ENCODE data around the gene ADAMTS8.

ADAMTS8 gene

GRCh38 chr11:130421199-130421585 lies 7.2 kb downstream of the ADAMTS8 start:
- Histone ChIP-seq H3K27ac (ENCODE audit: low read length) (no peak overlapping the region), H4K20me1 (ENCODE audit: insufficient read depth, low read length) (no peaks in the 10 kb centered on the region), H2AFZ (ENCODE audit: low read depth, low read length) (peak overlapping the region; percentile 67; the same call in 1 of the 2 replicates), H3K4me1 (ENCODE audit: low read length) (peaks cover 13% of the 10 kb centered on the region), H3K9ac (ENCODE audit: low read length) (no peak overlapping the region), H3K79me2 (ENCODE audit: low read length) (no peaks in the 10 kb centered on the region), H3K4me3 (ENCODE audit: low read length) (peak overlapping the region; percentile 26; the same call in 1 of the 2 replicates), H3K9me3 (ENCODE audit: insufficient read depth, low read length) (no peaks in the 10 kb centered on the region), H3K4me2 (ENCODE audit: low read length) (peak overlapping the region; percentile 52), H3K36me3 (replicated peaks; ENCODE audit: low read depth, low read length) (no peaks in the 10 kb centered on the region), H3K27me3 (ENCODE audit: low read depth, low read length) (peaks cover 37% of the 10 kb centered on the region)
- no peak for TF ChIP-seq CTCF (IDR thresholded peaks at IDR 0.05; ENCODE audit: low read depth, low read length)
- TF ChIP-seq EZH2phosphoT487 (IDR thresholded peaks at IDR 0.05; ENCODE audit: low read depth), result no peak

GRCh38 chr11:130420478-130421198 lies 7.8 kb downstream of the ADAMTS8 start:
- Histone ChIP-seq H3K4me1 (ENCODE audit: low read length) (peaks cover 9% of the 10 kb centered on the region), H3K27me3 (ENCODE audit: low read depth, low read length) (peaks cover 31% of the 10 kb centered on the region), H3K4me2 (ENCODE audit: low read length) (peak overlapping the region; percentile 52), H3K9me3 (ENCODE audit: insufficient read depth, low read length) (no peaks in the 10 kb centered on the region), H4K20me1 (ENCODE audit: insufficient read depth, low read length) (no peaks in the 10 kb centered on the region), H3K27ac (ENCODE audit: low read length) (no peak overlapping the region), H3K79me2 (ENCODE audit: low read length) (no peaks in the 10 kb centered on the region), H3K9ac (ENCODE audit: low read length) (no peak overlapping the region), H2AFZ (ENCODE audit: low read depth, low read length) (peak overlapping the region; percentile 67; the same call in 1 of the 2 replicates), H3K36me3 (replicated peaks; ENCODE audit: low read depth, low read length) (no peaks in the 10 kb centered on the region), H3K4me3 (ENCODE audit: low read length) (peak overlapping the region; percentile 26; the same call in 1 of the 2 replicates)
- TF ChIP-seq EZH2phosphoT487 (IDR thresholded peaks at IDR 0.05; ENCODE audit: low read depth), result no peak
- TF ChIP-seq CTCF (IDR thresholded peaks at IDR 0.05; ENCODE audit: low read depth, low read length), result no peak

- Histone ChIP-seq H2AFZ (ENCODE audit: low read depth, low read length) (no peak overlapping the region), H3K4me3 (ENCODE audit: low read length) (no peak overlapping the region), H3K27me3 (ENCODE audit: low read depth, low read length) (peaks cover 31% of the 10 kb centered on the region), H3K4me1 (ENCODE audit: low read length) (peaks cover 16% of the 10 kb centered on the region), H3K4me2 (ENCODE audit: low read length) (no peak overlapping the region), H3K36me3 (replicated peaks; ENCODE audit: low read depth, low read length) (no peaks in the 10 kb centered on the region), H3K9ac (ENCODE audit: low read length) (no peak overlapping the region), H3K27ac (ENCODE audit: low read length) (no peak overlapping the region), H3K79me2 (ENCODE audit: low read length) (no peaks in the 10 kb centered on the region), H4K20me1 (ENCODE audit: insufficient read depth, low read length) (no peaks in the 10 kb centered on the region), H3K9me3 (ENCODE audit: insufficient read depth, low read length) (no peaks in the 10 kb centered on the region)
- no peak for TF ChIP-seq CTCF (IDR thresholded peaks at IDR 0.05; ENCODE audit: low read depth, low read length)
- TF ChIP-seq EZH2phosphoT487 (IDR thresholded peaks at IDR 0.05; ENCODE audit: low read depth), result no peak
These were observed 9.7 kb downstream of the ADAMTS8 start for GRCh38 chr11:130418756-130419155.

DNA sequence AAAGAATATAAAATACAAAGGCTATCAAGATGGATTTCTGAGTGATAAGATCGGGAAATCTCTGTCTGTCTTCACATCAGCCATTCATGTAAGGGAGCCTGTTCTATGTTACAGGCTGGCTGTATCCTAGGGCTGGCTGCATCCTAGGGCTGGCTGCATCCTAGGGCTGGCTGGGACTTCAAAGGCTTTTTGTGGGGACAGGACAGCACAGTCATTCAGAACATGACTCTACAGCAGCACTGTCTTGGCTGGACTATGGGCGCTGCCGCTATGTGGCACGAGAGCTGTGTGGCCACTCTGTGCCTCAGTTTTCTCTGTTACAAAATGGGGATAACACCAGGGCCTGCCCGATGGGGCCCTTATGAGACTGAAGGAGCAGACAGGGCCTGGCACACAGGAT lies 10.2 kb downstream of the ADAMTS8 start:
- H3K4me1 ChIP-seq (ENCODE audit: low read length), result peaks cover 16% of the 10 kb centered on the region
- no peak for TF ChIP-seq EZH2phosphoT487 (IDR thresholded peaks at IDR 0.05; ENCODE audit: low read depth)
- TF ChIP-seq CTCF (IDR thresholded peaks at IDR 0.05; ENCODE audit: low read depth, low read length), result no peak
- no peaks in the 10 kb centered on the region for H3K9me3 ChIP-seq (ENCODE audit: insufficient read depth, low read length)
- H2AFZ ChIP-seq (ENCODE audit: low read depth, low read length), result no peak overlapping the region
- H3K27ac ChIP-seq (ENCODE audit: low read length), result no peak overlapping the region
- H4K20me1 ChIP-seq (ENCODE audit: insufficient read depth, low read length), result no peaks in the 10 kb centered on the region
- peaks cover 27% of the 10 kb centered on the region for H3K27me3 ChIP-seq (ENCODE audit: low read depth, low read length)
- H3K4me2 ChIP-seq (ENCODE audit: low read length), result no peak overlapping the region
- H3K4me3 ChIP-seq (ENCODE audit: low read length), result no peak overlapping the region
- no peak overlapping the region for H3K9ac ChIP-seq (ENCODE audit: low read length)
- H3K36me3 ChIP-seq (replicated peaks; ENCODE audit: low read depth, low read length), result no peaks in the 10 kb centered on the region
- no peaks in the 10 kb centered on the region for H3K79me2 ChIP-seq (ENCODE audit: low read length)

Measured in OCI-LY3 (cell line).